Measurements from ENCODE around the gene SLC11A1. TPM values are rescaled to one million over a fixed set of nuclear protein-coding genes. Genes with fewer than 3 reads are reported as not detected.

Gene SLC11A1
- total and polyA plus RNA-seq, 2 experiments from 2014 or later, result 0.31 TPM; not detected in 1

GRCh38 chr2:218428846-218429558, 46.9 kb downstream of the SLC11A1 start:
- DNase-seq (ENCODE audit: low spot score) (no peak), ATAC-seq (no peak)
- no peaks in the 10 kb centered on the region for H3K36me3 Mint-ChIP-seq (ENCODE audit: low read depth)
- Histone ChIP-seq H3K79me2 (replicated peaks; ENCODE audit: insufficient read depth) (no peaks in the 10 kb centered on the region), H3F3A (replicated peaks; ENCODE audit: low read depth) (no peaks in the 10 kb centered on the region), H3K4me2 (no peak overlapping the region), H2AFZ (no peak overlapping the region), H3K36me3 (ENCODE audit: insufficient read depth) (no peaks in the 10 kb centered on the region), H3K27me3 (ENCODE audit: insufficient read depth) (no peaks in the 10 kb centered on the region), H4K20me1 (replicated peaks; ENCODE audit: insufficient read depth) (no peaks in the 10 kb centered on the region), H3K4me1 (ENCODE audit: insufficient read depth) (no peaks in the 10 kb centered on the region), H3K27ac (ENCODE audit: low read depth) (no peak overlapping the region), H3K9me2 (ENCODE audit: insufficient read depth) (no peaks in the 10 kb centered on the region), H3K4me3 (no peak overlapping the region)
- peaks cover 7% of the 10 kb centered on the region for H3K27me3 Mint-ChIP-seq (ENCODE audit: insufficient read depth, low read depth, poor library complexity)
- H3K4me1 Mint-ChIP-seq, result no peaks in the 10 kb centered on the region
- no peak for TF ChIP-seq EZH2 (IDR thresholded peaks at IDR 0.05; ENCODE audit: low read depth, unreplicated experiment)
- TF ChIP-seq, protein P1, sequence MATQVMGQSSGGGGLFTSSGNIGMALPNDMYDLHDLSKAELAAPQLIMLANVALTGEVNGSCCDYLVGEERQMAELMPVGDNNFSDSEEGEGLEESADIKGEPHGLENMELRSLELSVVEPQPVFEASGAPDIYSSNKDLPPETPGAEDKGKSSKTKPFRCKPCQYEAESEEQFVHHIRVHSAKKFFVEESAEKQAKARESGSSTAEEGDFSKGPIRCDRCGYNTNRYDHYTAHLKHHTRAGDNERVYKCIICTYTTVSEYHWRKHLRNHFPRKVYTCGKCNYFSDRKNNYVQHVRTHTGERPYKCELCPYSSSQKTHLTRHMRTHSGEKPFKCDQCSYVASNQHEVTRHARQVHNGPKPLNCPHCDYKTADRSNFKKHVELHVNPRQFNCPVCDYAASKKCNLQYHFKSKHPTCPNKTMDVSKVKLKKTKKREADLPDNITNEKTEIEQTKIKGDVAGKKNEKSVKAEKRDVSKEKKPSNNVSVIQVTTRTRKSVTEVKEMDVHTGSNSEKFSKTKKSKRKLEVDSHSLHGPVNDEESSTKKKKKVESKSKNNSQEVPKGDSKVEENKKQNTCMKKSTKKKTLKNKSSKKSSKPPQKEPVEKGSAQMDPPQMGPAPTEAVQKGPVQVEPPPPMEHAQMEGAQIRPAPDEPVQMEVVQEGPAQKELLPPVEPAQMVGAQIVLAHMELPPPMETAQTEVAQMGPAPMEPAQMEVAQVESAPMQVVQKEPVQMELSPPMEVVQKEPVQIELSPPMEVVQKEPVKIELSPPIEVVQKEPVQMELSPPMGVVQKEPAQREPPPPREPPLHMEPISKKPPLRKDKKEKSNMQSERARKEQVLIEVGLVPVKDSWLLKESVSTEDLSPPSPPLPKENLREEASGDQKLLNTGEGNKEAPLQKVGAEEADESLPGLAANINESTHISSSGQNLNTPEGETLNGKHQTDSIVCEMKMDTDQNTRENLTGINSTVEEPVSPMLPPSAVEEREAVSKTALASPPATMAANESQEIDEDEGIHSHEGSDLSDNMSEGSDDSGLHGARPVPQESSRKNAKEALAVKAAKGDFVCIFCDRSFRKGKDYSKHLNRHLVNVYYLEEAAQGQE (IDR thresholded peaks at IDR 0.05; ENCODE audit: unreplicated experiment), result no peak
- TF ChIP-seq, protein P2, sequence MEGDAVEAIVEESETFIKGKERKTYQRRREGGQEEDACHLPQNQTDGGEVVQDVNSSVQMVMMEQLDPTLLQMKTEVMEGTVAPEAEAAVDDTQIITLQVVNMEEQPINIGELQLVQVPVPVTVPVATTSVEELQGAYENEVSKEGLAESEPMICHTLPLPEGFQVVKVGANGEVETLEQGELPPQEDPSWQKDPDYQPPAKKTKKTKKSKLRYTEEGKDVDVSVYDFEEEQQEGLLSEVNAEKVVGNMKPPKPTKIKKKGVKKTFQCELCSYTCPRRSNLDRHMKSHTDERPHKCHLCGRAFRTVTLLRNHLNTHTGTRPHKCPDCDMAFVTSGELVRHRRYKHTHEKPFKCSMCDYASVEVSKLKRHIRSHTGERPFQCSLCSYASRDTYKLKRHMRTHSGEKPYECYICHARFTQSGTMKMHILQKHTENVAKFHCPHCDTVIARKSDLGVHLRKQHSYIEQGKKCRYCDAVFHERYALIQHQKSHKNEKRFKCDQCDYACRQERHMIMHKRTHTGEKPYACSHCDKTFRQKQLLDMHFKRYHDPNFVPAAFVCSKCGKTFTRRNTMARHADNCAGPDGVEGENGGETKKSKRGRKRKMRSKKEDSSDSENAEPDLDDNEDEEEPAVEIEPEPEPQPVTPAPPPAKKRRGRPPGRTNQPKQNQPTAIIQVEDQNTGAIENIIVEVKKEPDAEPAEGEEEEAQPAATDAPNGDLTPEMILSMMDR (conservative IDR thresholded peaks at IDR 0.05; ENCODE audit: low read depth in 2 of 2), result no peak
- no peak for TF ChIP-seq ZNF114 (CRISPR knock-in tag; IDR thresholded peaks at IDR 0.05)
- TF ChIP-seq, protein P3, sequence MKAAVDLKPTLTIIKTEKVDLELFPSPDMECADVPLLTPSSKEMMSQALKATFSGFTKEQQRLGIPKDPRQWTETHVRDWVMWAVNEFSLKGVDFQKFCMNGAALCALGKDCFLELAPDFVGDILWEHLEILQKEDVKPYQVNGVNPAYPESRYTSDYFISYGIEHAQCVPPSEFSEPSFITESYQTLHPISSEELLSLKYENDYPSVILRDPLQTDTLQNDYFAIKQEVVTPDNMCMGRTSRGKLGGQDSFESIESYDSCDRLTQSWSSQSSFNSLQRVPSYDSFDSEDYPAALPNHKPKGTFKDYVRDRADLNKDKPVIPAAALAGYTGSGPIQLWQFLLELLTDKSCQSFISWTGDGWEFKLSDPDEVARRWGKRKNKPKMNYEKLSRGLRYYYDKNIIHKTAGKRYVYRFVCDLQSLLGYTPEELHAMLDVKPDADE (IDR thresholded peaks at IDR 0.05), result no peak
- no peak for TF ChIP-seq POLR2AphosphoS5 (IDR thresholded peaks at IDR 0.05; ENCODE audit: low read depth)
- TF ChIP-seq NANOG (IDR thresholded peaks at IDR 0.05; ENCODE audit: borderline replicate concordance), result no peak
- no peak for TF ChIP-seq ZNF462 (CRISPR knock-in tag; IDR thresholded peaks at IDR 0.05)
- no peak for TF ChIP-seq STAT1 (IDR thresholded peaks at IDR 0.05; ENCODE audit: unreplicated experiment)
- TF ChIP-seq EZH2phosphoT487 (IDR thresholded peaks at IDR 0.05; ENCODE audit: unreplicated experiment), result no peak
- TF ChIP-seq ZNF331 (CRISPR knock-in tag; IDR thresholded peaks at IDR 0.05; ENCODE audit: low read depth), result no peak
- TF ChIP-seq JUNB (IDR thresholded peaks at IDR 0.05; ENCODE audit: unreplicated experiment), result no peak
- TF ChIP-seq CREB1 (CRISPR knock-in tag; IDR thresholded peaks at IDR 0.05; ENCODE audit: low read depth), result no peak
- H3K27ac Mint-ChIP-seq, result no peak overlapping the region
- no peaks in the 10 kb centered on the region for H3K9me3 Mint-ChIP-seq
- no peak overlapping the region for H3K4me3 Mint-ChIP-seq

All from GM23338 (cell line).